GM12878 (cell line): Measurements from ENCODE around the gene PHYKPL. TPM values are rescaled to one million over a fixed set of nuclear protein-coding genes. Genes with fewer than 3 reads are reported as not detected.

Experiments used
- BRCA1 ChIP-seq: IDR thresholded peaks from 2 replicates; pipeline ENCODE4 v1.6.1; 2011; ENCODE audit warnings: low read depth, low read length, improper control_type of control experiment
- E2F8 ChIP-seq: fragments of 450-650 bp; IDR thresholded peaks from 2 replicates; pipeline ENCODE4 v1.6.1; 2018; ENCODE audit warnings: mild to moderate bottlenecking, low read depth, moderate library complexity; ENCODE audit not compliant: partially characterized antibody
- MTA2 ChIP-seq: fragments of 450-650 bp; IDR thresholded peaks from 2 replicates; pipeline ENCODE4 v1.6.1; 2016; ENCODE audit warnings: low read depth, mild to moderate bottlenecking, moderate library complexity
- NKRF ChIP-seq: fragments of 450-650 bp; conservative IDR thresholded peaks from 2 replicates; pipeline ENCODE4 v1.6.1; 2017; ENCODE audit warnings: mild to moderate bottlenecking, moderate library complexity
- NRF1 ChIP-seq: conservative IDR thresholded peaks from 2 replicates; pipeline ENCODE4 v1.6.1; 2011; ENCODE audit warnings: mild to moderate bottlenecking, low read depth, low read length, improper control_type of control experiment
- SIX5 ChIP-seq: IDR thresholded peaks from 2 replicates; pipeline ENCODE4 v1.6.1; 2011; ENCODE audit warnings: mild to moderate bottlenecking, low read depth, low read length, moderate library complexity; ENCODE audit not compliant: severe bottlenecking
- SP1 ChIP-seq: IDR thresholded peaks from one replicate; pipeline ENCODE4 v1.6.1; 2011; ENCODE audit warnings: low read depth, low read length
- ZNF687 ChIP-seq: fragments of 450-650 bp; IDR thresholded peaks from 2 replicates; pipeline ENCODE4 v1.6.1; 2017; ENCODE audit warnings: mild to moderate bottlenecking, moderate library complexity
- polyA plus RNA-seq, 11 experiments: library from polyadenylated mRNA; depleted of rRNA in 4 of 11; unstranded in 6 of 11; stranded (reverse) in 5 of 11; fragments of >200 nt; fragmentation: Nextera tagmentation in 4 of 11; fragmentation: Illumina TruSeq in 1 of 11; extraction: Ambion mirVana in 4 of 11; extraction: Trizol in 1 of 11; gene quantifications; 1 replicate in 1 of 11; 2 replicates in 10 of 11; pipeline versions ENCODE4 v1.2.1 to v1.2.3, GENCODE V29; 2011 to 2016; ENCODE audit warnings: inconsistent platforms in 2 of 11, missing spikeins in 2 of 11, low read depth in 1 of 11
- total RNA-seq, 4 experiments: library from RNA; depleted of rRNA in 3 of 4; stranded (reverse); fragments of >200 nt in 3 of 4; fragmentation: Illumina TruSeq in 1 of 4; extraction: Trizol in 1 of 4; gene quantifications; 2 replicates each; pipeline versions ENCODE4 v1.2.1 to v1.2.3, GENCODE V29; 2013 to 2021
- TF ChIP-seq, protein P1 (sequence below): IDR thresholded peaks from 2 replicates; pipeline ENCODE4 v1.6.1; 2012; ENCODE audit warnings: low read length, inconsistent platforms
- TF ChIP-seq, protein P2 (sequence below): fragments of 450-650 bp; IDR thresholded peaks from 2 replicates; pipeline ENCODE4 v1.6.1; 2018; ENCODE audit warnings: borderline replicate concordance, mild to moderate bottlenecking; ENCODE audit not compliant: partially characterized antibody
- TF ChIP-seq, protein P3 (sequence below): fragments of 450-650 bp; formaldehyde crosslinking; IDR thresholded peaks from 2 replicates; pipeline ENCODE4 v1.4.0; 2022; ENCODE audit warnings: mild to moderate bottlenecking, moderate library complexity

The PHYKPL gene
- total and polyA plus RNA-seq, 10 of the 15 experiments (the other 5 are each of a cell fraction or from before 2014, with no cell fraction given) = 4.5 to 53.9 (median 25.6) TPM

- TF ChIP-seq E2F8 (no peak), NKRF (no peak), NRF1 (no peak), BRCA1 (no peak), MTA2 (no peak), SP1 (no peak), SIX5 (no peak), ZNF687 (no peak)
- TF ChIP-seq, protein P1, sequence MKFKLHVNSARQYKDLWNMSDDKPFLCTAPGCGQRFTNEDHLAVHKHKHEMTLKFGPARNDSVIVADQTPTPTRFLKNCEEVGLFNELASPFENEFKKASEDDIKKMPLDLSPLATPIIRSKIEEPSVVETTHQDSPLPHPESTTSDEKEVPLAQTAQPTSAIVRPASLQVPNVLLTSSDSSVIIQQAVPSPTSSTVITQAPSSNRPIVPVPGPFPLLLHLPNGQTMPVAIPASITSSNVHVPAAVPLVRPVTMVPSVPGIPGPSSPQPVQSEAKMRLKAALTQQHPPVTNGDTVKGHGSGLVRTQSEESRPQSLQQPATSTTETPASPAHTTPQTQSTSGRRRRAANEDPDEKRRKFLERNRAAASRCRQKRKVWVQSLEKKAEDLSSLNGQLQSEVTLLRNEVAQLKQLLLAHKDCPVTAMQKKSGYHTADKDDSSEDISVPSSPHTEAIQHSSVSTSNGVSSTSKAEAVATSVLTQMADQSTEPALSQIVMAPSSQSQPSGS = no peak
- TF ChIP-seq, protein P2, sequence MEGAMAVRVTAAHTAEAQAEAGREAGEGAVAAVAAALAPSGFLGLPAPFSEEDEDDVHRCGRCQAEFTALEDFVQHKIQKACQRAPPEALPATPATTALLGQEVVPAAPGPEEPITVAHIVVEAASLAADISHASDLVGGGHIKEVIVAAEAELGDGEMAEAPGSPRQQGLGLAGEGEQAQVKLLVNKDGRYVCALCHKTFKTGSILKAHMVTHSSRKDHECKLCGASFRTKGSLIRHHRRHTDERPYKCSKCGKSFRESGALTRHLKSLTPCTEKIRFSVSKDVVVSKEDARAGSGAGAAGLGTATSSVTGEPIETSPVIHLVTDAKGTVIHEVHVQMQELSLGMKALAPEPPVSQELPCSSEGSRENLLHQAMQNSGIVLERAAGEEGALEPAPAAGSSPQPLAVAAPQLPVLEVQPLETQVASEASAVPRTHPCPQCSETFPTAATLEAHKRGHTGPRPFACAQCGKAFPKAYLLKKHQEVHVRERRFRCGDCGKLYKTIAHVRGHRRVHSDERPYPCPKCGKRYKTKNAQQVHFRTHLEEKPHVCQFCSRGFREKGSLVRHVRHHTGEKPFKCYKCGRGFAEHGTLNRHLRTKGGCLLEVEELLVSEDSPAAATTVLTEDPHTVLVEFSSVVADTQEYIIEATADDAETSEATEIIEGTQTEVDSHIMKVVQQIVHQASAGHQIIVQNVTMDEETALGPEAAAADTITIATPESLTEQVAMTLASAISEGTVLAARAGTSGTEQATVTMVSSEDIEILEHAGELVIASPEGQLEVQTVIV = no peak
- TF ChIP-seq, protein P3, sequence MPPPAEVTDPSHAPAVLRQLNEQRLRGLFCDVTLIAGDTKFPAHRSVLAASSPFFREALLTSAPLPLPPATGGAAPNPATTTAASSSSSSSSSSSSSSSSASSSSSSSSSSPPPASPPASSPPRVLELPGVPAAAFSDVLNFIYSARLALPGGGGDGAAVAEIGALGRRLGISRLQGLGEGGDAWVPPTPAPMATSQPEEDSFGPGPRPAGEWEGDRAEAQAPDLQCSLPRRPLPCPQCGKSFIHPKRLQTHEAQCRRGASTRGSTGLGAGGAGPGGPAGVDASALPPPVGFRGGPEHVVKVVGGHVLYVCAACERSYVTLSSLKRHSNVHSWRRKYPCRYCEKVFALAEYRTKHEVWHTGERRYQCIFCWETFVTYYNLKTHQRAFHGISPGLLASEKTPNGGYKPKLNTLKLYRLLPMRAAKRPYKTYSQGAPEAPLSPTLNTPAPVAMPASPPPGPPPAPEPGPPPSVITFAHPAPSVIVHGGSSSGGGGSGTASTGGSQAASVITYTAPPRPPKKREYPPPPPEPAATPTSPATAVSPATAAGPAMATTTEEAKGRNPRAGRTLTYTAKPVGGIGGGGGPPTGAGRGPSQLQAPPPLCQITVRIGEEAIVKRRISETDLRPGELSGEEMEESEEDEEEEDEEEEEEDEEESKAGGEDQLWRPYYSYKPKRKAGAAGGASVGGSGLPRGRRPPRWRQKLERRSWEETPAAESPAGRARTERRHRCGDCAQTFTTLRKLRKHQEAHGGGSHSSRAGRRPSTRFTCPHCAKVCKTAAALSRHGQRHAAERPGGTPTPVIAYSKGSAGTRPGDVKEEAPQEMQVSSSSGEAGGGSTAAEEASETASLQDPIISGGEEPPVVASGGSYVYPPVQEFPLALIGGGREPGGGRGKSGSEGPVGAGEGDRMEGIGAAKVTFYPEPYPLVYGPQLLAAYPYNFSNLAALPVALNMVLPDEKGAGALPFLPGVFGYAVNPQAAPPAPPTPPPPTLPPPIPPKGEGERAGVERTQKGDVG (CRISPR knock-in tag) = no peak
These were observed 70.1 kb downstream of the PHYKPL start (continued) for GRCh38 chr5:178162481-178162880.
